ENCODE results near the gene PHF21B. TPM values are rescaled to one million over a fixed set of nuclear protein-coding genes. Genes with fewer than 3 reads are reported as not detected.

Gene PHF21B
- total and polyA plus RNA-seq, 2 donors (not counting 3 experiments of a cell fraction or from before 2014, with no cell fraction given) = not detected

DNA sequence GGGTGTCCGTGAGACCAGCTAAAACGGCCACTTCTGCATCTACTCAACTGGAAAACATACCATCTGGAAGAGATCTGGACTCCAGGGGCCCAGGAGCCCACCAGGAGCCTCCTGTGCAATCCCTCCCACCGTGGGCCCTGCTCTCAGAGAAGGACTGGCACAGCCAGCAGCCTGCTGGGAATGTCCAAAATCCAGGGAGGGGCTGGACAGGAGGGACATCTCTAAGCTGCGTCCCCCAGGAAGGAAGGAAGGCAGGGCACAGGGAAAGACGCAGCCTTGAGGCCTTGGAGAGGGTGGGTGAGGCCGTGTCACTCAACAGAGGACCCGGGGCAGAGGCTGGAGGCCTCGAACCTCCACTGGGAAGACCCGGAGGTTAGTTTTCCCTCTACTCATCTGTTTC lies 78.0 kb downstream of the PHF21B start:
- TF ChIP-seq GATA2 (IDR thresholded peaks at IDR 0.05; ENCODE audit: insufficient read depth, insufficient read length, low read depth, low read length) = no peak
- TF ChIP-seq EZH2 (IDR thresholded peaks at IDR 0.05; ENCODE audit: borderline replicate concordance, low read depth, low read length, severe bottlenecking) = no peak
- TF ChIP-seq MYC (IDR thresholded peaks at IDR 0.05; ENCODE audit: low read depth, low read length) = no peak
- TF ChIP-seq, protein P1, sequence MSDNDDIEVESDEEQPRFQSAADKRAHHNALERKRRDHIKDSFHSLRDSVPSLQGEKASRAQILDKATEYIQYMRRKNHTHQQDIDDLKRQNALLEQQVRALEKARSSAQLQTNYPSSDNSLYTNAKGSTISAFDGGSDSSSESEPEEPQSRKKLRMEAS (IDR thresholded peaks at IDR 0.05; ENCODE audit: insufficient read depth, insufficient read length) = no peak
- TF ChIP-seq POLR2A (IDR thresholded peaks at IDR 0.05; ENCODE audit: low read depth, low read length) = no peak
- no peak for TF ChIP-seq JUN (IDR thresholded peaks at IDR 0.05; ENCODE audit: borderline replicate concordance, insufficient read depth, insufficient read length, low read depth)
- no peak for TF ChIP-seq POLR2AphosphoS5 (IDR thresholded peaks at IDR 0.05; ENCODE audit: insufficient read depth, low read depth, low read length)
- TF ChIP-seq FOS (IDR thresholded peaks at IDR 0.05; ENCODE audit: borderline replicate concordance, insufficient read depth, low read length) = no peak
- TF ChIP-seq, protein P2, sequence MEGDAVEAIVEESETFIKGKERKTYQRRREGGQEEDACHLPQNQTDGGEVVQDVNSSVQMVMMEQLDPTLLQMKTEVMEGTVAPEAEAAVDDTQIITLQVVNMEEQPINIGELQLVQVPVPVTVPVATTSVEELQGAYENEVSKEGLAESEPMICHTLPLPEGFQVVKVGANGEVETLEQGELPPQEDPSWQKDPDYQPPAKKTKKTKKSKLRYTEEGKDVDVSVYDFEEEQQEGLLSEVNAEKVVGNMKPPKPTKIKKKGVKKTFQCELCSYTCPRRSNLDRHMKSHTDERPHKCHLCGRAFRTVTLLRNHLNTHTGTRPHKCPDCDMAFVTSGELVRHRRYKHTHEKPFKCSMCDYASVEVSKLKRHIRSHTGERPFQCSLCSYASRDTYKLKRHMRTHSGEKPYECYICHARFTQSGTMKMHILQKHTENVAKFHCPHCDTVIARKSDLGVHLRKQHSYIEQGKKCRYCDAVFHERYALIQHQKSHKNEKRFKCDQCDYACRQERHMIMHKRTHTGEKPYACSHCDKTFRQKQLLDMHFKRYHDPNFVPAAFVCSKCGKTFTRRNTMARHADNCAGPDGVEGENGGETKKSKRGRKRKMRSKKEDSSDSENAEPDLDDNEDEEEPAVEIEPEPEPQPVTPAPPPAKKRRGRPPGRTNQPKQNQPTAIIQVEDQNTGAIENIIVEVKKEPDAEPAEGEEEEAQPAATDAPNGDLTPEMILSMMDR (IDR thresholded peaks at IDR 0.05; ENCODE audit: extremely low read depth in 1 of 2, insufficient read depth in 1 of 2, low read depth in 1 of 2, low read length in 2 of 2) = no peak
- no TSS peak for BruUV-seq (replicated peaks)
- H3K79me2 ChIP-seq (ENCODE audit: control insufficient read depth, insufficient read depth, low read length) = no peaks in the 10 kb centered on the region
- dilution Hi-C loops (cut with MboI; ENCODE audit: extremely low pct_ligation_motif_present, low sequenced_read_pairs) = no loop called here
- no peaks in the 10 kb centered on the region for H3K27me3 ChIP-seq (ENCODE audit: control insufficient read depth in 2 of 2, insufficient read depth in 2 of 2, low read length in 2 of 2)
- no peaks in the 10 kb centered on the region for H4K20me1 ChIP-seq (replicated peaks; ENCODE audit: control insufficient read depth, extremely low read depth, insufficient read depth, low read length)
- no peaks in the 10 kb centered on the region for H3K9me3 ChIP-seq (replicated peaks; ENCODE audit: control insufficient read depth, insufficient read depth, low read length)
- no peak overlapping the region for H3K4me3 ChIP-seq (replicated peaks in 1 of 3; ENCODE audit: insufficient read depth in 1 of 3, low read depth in 1 of 3, low read length in 3 of 3)
- H3K4me2 ChIP-seq (ENCODE audit: insufficient read depth, low read length) = no peak overlapping the region
- H3K9me1 ChIP-seq (replicated peaks; ENCODE audit: control insufficient read depth, extremely low read depth, insufficient read depth, low read length) = no peaks in the 10 kb centered on the region
- CTCF ChIA-PET = no interaction called here
- H3K9ac ChIP-seq (replicated peaks; ENCODE audit: extremely low read depth, insufficient read depth, low read length) = no peak overlapping the region
- DNase-seq (ENCODE audit: low read depth, low spot score) (no peak), FAIRE-seq (no peak)
- POLR2A ChIA-PET = no interaction called here
- H3K4me1 ChIP-seq (ENCODE audit: control insufficient read depth, extremely low read depth, insufficient read depth, low read length) = no peaks in the 10 kb centered on the region
- H2AFZ ChIP-seq (ENCODE audit: low read depth, low read length) = no peak overlapping the region
- intact Hi-C loops (cut with micrococcal nuclease) = no loop called here
- H3K27ac ChIP-seq (ENCODE audit: insufficient read depth, low read depth, low read length) = no peak overlapping the region
- H3K36me3 ChIP-seq (ENCODE audit: control insufficient read depth in 2 of 2, extremely low read depth in 1 of 2, insufficient read depth in 2 of 2, low read length in 2 of 2) = no peaks in the 10 kb centered on the region
